T-cell (primary cell): ENCODE results near the gene ACTN2. TPM values are rescaled to one million over a fixed set of nuclear protein-coding genes. Genes with fewer than 3 reads are reported as not detected.

Source experiments
- ATAC-seq, 4 experiments: fragments of 200-7000 bp in 3 of 4; fragments of 150-1000 bp in 1 of 4; cut with Tn5 transposase; replicated peaks in 1 of 4; 1 replicate in 3 of 4; 2 replicates in 1 of 4; pipeline ENCODE4 v1.10.0; 2021; ENCODE audit warnings: moderate library complexity in 3 of 4, mild to moderate bottlenecking in 2 of 4, moderate number of reproducible peaks in 1 of 4
- CTCF ChIA-PET, 2 donors: fragments of 300-600 bp; sonication (Branson Sonifier 250); formaldehyde crosslinking; loops; one replicate each; lab custom pipeline; 2022; ENCODE audit warnings: antibody characterized with exemption in 2 of 2; lab: Charles Lee
- POLR2A ChIA-PET, 2 donors: fragments of 300-600 bp; sonication (Branson Sonifier 250); formaldehyde crosslinking; loops; one replicate each; lab custom pipeline; 2022; ENCODE audit warnings: antibody characterized with exemption in 2 of 2; lab: Charles Lee
- DNase-seq, 35 experiments: peaks; one replicate each; pipeline versions ENCODE4 v3.0.0 to v3.0.0-alpha.2; 2013 to 2023
- H3K27ac ChIP-seq: one replicate; pipeline ENCODE4 v1.5.1; 2013; ENCODE audit warnings: low read length
- H3K27me3 ChIP-seq, 2 experiments: replicated peaks in 1 of 2; 1 replicate in 1 of 2; 2 replicates in 1 of 2; pipeline versions ENCODE4 v1.6.1 to v1.7.0; 2013; ENCODE audit warnings: low read length in 1 of 2, mixed read lengths in 1 of 2; ENCODE audit not compliant: control insufficient read depth in 2 of 2, insufficient read depth in 2 of 2; ENCODE audit errors: extremely low read depth in 1 of 2
- H3K36me3 ChIP-seq, 2 donors: 1 replicate in 1 of 2; 2 replicates in 1 of 2; pipeline versions ENCODE4 v1.6.1 to v1.7.0; 2013; ENCODE audit warnings: low read length in 1 of 2; ENCODE audit not compliant: control insufficient read depth in 2 of 2, insufficient read depth in 1 of 2; ENCODE audit errors: extremely low read depth in 1 of 2
- H3K4me1 ChIP-seq, 2 experiments: 1 replicate in 1 of 2; 2 replicates in 1 of 2; pipeline versions ENCODE4 v1.6.1 to v1.7.0; 2013; ENCODE audit warnings: low read length in 2 of 2, mixed read lengths in 1 of 2; ENCODE audit not compliant: insufficient read depth in 2 of 2, control insufficient read depth in 1 of 2; ENCODE audit errors: extremely low read depth in 1 of 2
- H3K4me3 ChIP-seq, 2 donors: 1 replicate in 1 of 2; 2 replicates in 1 of 2; pipeline versions ENCODE4 v1.5.1 to v1.7.0; 2013; ENCODE audit warnings: mild to moderate bottlenecking in 2 of 2, low read length in 1 of 2, moderate library complexity in 1 of 2; ENCODE audit not compliant: control insufficient read depth in 1 of 2; ENCODE audit errors: extremely low read depth in 1 of 2
- H3K9me3 ChIP-seq: 2 replicates; pipeline ENCODE4 v1.7.0; 2013
- H3K27ac Mint-ChIP-seq, 2 donors: one replicate each; pipeline ENCODE4 v1.8.0; 2020 to 2021; ENCODE audit warnings: mild to moderate bottlenecking in 2 of 2, mixed read lengths in 2 of 2
- H3K27me3 Mint-ChIP-seq, 2 donors: one replicate each; pipeline ENCODE4 v1.8.0; 2021 to 2022; ENCODE audit warnings: mixed read lengths in 2 of 2
- H3K36me3 Mint-ChIP-seq: one replicate; pipeline ENCODE4 v1.8.0; 2021; ENCODE audit warnings: mixed read lengths
- H3K4me1 Mint-ChIP-seq, 3 donors: one replicate each; pipeline ENCODE4 v1.8.0; 2020 to 2022; ENCODE audit warnings: mixed read lengths in 3 of 3, mild to moderate bottlenecking in 1 of 3
- H3K4me3 Mint-ChIP-seq, 3 donors: one replicate each; pipeline ENCODE4 v1.8.0; 2020 to 2022; ENCODE audit warnings: mild to moderate bottlenecking in 3 of 3, mixed read lengths in 3 of 3, moderate library complexity in 3 of 3
- H3K9me3 Mint-ChIP-seq, 3 donors: one replicate each; pipeline ENCODE4 v1.8.0; 2020 to 2022; ENCODE audit warnings: mixed read lengths in 3 of 3
- WGBS: methylation state at CpG from one replicate; pipeline ENCODE4 v1.1.5; 2013; ENCODE audit warnings: missing lambda C conversion rate; ENCODE audit not compliant: insufficient coverage; 5-methylcytosine and 5-hydroxymethylcytosine counted together
- total RNA-seq, 35 experiments: library from RNA in 6 of 35; stranded (reverse) in 6 of 35; fragments of 120-200 nt in 1 of 35; gene quantifications; one replicate each; pipeline versions ENCODE4 v1.2.1 to v1.2.4 and lab custom pipeline; 2013 to 2026

ACTN2 gene
- total RNA-seq, 5 donors from 2014 or later (not counting 1 experiment from before 2014, with no cell fraction given), result 0.26 TPM; not detected in 4

DNA sequence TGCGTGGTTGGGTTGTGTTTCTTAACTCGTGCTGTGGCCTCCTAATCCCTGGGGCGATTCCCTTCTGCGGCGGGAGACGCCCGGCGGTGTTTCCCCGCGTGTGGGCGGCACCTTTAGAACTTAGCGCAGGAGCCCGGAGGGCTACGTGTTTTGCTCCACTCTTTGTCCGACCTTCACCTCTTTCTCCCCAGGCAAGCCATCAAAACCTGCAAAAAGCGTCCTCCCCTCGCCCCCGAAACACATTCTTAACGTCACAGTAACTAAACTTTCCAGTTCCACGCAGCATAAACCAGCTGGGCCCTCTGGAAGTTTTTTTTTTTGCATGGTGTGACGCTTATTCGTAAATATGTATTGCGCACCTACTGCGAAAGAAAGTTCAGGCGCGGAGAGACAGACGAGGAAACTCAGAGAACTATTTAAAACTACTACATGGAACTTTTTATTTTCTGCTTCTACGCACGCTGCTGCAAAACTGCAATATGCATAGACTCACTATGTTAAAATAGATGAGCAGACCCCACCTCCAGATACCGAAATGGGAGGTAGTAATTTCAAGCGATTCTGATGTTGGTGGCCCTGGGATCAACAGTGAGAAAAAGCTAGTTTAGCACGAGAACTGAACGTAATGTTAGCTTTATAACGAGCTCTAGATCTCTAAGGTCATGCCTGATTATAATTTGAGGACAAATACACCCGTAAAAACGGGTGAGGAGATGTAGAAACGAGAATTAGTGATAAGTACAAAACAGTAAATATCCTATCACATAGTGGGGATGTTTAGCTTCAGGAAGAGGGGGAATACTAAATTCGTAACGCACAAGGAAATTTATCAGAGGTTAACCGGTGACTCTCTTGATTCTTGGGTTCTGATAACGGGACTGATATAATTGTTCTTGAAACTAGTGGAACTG lies 109.7 kb downstream of the ACTN2 start:
- H3K4me1 Mint-ChIP-seq, result peaks cover 50 to 63% (median 52%) of the 10 kb centered on the region in 3 donors
- H3K4me3 Mint-ChIP-seq, result peak overlapping the region; percentile 89 to 98 (median 96)
- H3K27ac Mint-ChIP-seq, result peak overlapping the region; percentile 93 to 94
- H3K36me3 ChIP-seq, result peaks cover 0 to 2% of the 10 kb centered on the region in 2 donors
- DNase-seq (peak in 25 of 35 experiments; percentile 7 to 86 (median 67)), ATAC-seq (peak; percentile 26 to 40 (median 30))
- peaks cover 7 to 15% of the 10 kb centered on the region in 2 experiments for H3K4me1 ChIP-seq
- WGBS, result 0% methylated on average over 16 of the region's 41 CpGs
- peaks cover under 1 to 4% of the 10 kb centered on the region in 2 experiments for H3K27me3 ChIP-seq
- H3K36me3 Mint-ChIP-seq, result peaks cover 10% of the 10 kb centered on the region
- H3K27me3 Mint-ChIP-seq, result no peaks in the 10 kb centered on the region
- peak overlapping the region; percentile 97 for H3K27ac ChIP-seq
- no peaks in the 10 kb centered on the region for H3K9me3 ChIP-seq
- POLR2A ChIA-PET, result no interaction called here
- H3K4me3 ChIP-seq, result peak overlapping the region; percentile 79 to 82
- H3K9me3 Mint-ChIP-seq, result no peaks in the 10 kb centered on the region
- CTCF ChIA-PET, result interaction anchor here in 1 of 2 donors (0.8 to 2.1 kb wide), 2 partner anchors 37 to 83 kb away, joined by 5 to 12 read pairs; no protein-coding TSS in a partner anchor

GRCh38 chr1:236799001-236799400 lies 112.7 kb downstream of the ACTN2 start:
- Mint-ChIP-seq H3K4me3 (no peak overlapping the region), H3K27ac (no peak overlapping the region), H3K4me1 (peaks cover 74 to 90% (median 81%) of the 10 kb centered on the region in 3 donors), H3K27me3 (no peaks in the 10 kb centered on the region), H3K9me3 (no peaks in the 10 kb centered on the region), H3K36me3 (peaks cover 15% of the 10 kb centered on the region)
- CTCF ChIA-PET, result interaction anchor here in 1 of 2 donors (0.6 kb wide), 1 partner anchor 270 kb away, joined by 3 read pairs; no protein-coding TSS in a partner anchor
- POLR2A ChIA-PET, result interaction anchor here in 1 of 2 donors (0.6 kb wide), 1 partner anchor 53 kb away, joined by 3 read pairs; no protein-coding TSS in a partner anchor
- H3K27me3 ChIP-seq, result no peaks in the 10 kb centered on the region
- peaks cover 7 to 15% of the 10 kb centered on the region in 2 experiments for H3K4me1 ChIP-seq
- DNase-seq (no peak), ATAC-seq (no peak)
- WGBS, result no CpG with 5 or more reads among the region's 5 CpGs
- no peak overlapping the region for H3K4me3 ChIP-seq
- peaks cover 0 to 10% of the 10 kb centered on the region in 2 donors for H3K36me3 ChIP-seq
- H3K27ac ChIP-seq, result no peak overlapping the region
- H3K9me3 ChIP-seq, result no peaks in the 10 kb centered on the region

DNA sequence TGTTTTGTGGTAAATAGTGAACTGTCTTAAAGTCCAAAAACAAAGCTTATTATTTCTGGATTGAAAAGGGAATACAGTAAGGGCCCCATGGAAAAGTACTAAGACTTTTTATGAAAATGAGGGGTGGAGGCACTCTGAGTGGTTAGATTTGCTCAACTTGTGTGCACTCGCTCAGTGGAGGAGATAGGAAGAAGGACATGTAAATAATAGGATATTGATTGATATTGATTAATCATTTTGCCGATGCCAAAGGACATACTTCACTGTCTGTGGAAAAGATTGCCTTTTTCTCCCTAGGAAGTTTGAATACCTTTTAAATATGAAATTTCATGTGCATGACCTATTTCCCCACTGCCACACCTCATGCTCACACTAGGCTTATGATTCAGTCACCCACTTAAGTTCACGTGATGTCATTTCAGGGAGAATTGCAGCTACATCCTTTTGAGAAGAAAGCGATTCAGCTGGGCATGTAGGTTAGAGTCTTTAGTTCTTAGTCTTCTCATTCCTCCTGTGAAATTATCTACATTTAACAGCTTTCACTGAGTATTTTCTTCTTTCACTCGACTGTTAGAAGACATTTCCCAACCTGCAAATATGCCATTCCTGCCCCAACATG lies 113.8 kb downstream of the ACTN2 start:
- Histone ChIP-seq H3K4me1 (peaks cover 7 to 12% of the 10 kb centered on the region in 2 experiments), H3K27me3 (no peaks in the 10 kb centered on the region), H3K36me3 (peaks cover 0 to 13% of the 10 kb centered on the region in 2 donors), H3K27ac (no peak overlapping the region), H3K9me3 (no peaks in the 10 kb centered on the region), H3K4me3 (no peak overlapping the region)
- H3K9me3 Mint-ChIP-seq, result no peaks in the 10 kb centered on the region
- no peak overlapping the region for H3K4me3 Mint-ChIP-seq
- DNase-seq (peak in 1 of 35 experiments; percentile 11), ATAC-seq (no peak)
- ChIA-PET POLR2A (no interaction called here), CTCF (interaction anchor here in 1 of 2 donors (0.5 kb wide), 1 partner anchor 29 kb away, joined by 3 read pairs; no protein-coding TSS in a partner anchor)
- 86% methylated on average over 1 of the region's 5 CpGs for WGBS
- H3K4me1 Mint-ChIP-seq, result peaks cover 71 to 87% (median 79%) of the 10 kb centered on the region in 3 donors
- no peaks in the 10 kb centered on the region for H3K27me3 Mint-ChIP-seq
- H3K36me3 Mint-ChIP-seq, result peaks cover 22% of the 10 kb centered on the region
- H3K27ac Mint-ChIP-seq, result no peak overlapping the region

DNA sequence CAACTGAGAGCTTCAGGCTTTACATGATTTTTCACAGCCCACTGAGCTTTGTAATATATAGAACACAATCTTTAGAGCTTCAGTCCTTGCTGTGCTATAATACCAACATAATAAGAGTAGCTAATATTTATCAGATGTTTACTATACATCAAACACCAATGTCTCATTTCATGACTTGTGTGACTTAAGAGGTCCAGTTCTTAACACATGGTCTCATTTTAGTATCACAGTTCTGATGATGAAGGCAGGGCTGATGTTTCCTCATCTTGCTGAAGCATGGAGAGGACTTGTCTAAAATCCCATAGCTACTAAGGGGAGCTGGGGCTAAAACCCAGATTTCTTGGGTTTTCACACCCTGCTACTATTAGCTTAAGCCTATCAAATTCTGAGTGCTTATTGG lies 114.3 kb downstream of the ACTN2 start:
- ATAC-seq, result no peak
- CTCF ChIA-PET, result interaction anchor here in 1 of 2 donors (0.9 kb wide), 1 partner anchor 41 kb away, joined by 7 read pairs; no protein-coding TSS in a partner anchor
- no peak overlapping the region for H3K27ac Mint-ChIP-seq

GRCh38 chr1:236802264-236802663 lies 116.0 kb downstream of the ACTN2 start:
- Histone ChIP-seq H3K4me3 (no peak overlapping the region), H3K27ac (no peak overlapping the region), H3K36me3 (peaks cover 3 to 27% of the 10 kb centered on the region in 2 donors), H3K27me3 (no peaks in the 10 kb centered on the region), H3K4me1 (peaks cover 2 to 8% of the 10 kb centered on the region in 2 experiments), H3K9me3 (no peaks in the 10 kb centered on the region)
- ChIA-PET CTCF (no interaction called here), POLR2A (interaction anchor here in 1 of 2 donors (0.6 kb wide), 1 partner anchor 272 kb away, joined by 4 read pairs; no protein-coding TSS in a partner anchor)
- Mint-ChIP-seq H3K4me1 (peaks cover 68 to 79% (median 69%) of the 10 kb centered on the region in 3 donors), H3K4me3 (peak overlapping the region in 1 of 3 donors; percentile 1), H3K27ac (no peak overlapping the region), H3K27me3 (no peaks in the 10 kb centered on the region), H3K9me3 (no peaks in the 10 kb centered on the region), H3K36me3 (peaks cover 35% of the 10 kb centered on the region)
- 80% methylated on average over 3 of the region's 3 CpGs for WGBS
- DNase-seq (no peak), ATAC-seq (no peak)

More for the DNA sequence above, 114.3 kb downstream of the ACTN2 start:
- Histone ChIP-seq H3K36me3 (peaks cover 0 to 16% of the 10 kb centered on the region in 2 donors), H3K27me3 (no peaks in the 10 kb centered on the region), H3K4me1 (peaks cover 7 to 12% of the 10 kb centered on the region in 2 experiments), H3K9me3 (no peaks in the 10 kb centered on the region), H3K4me3 (no peak overlapping the region), H3K27ac (no peak overlapping the region)
- no peaks in the 10 kb centered on the region for H3K9me3 Mint-ChIP-seq
- no peak for DNase-seq
- peaks cover 25% of the 10 kb centered on the region for H3K36me3 Mint-ChIP-seq
- peaks cover 75 to 85% (median 83%) of the 10 kb centered on the region in 3 donors for H3K4me1 Mint-ChIP-seq
- POLR2A ChIA-PET, result interaction anchor here in 1 of 2 donors (0.5 kb wide), 1 partner anchor 11 kb away, joined by 8 read pairs; no protein-coding TSS in a partner anchor
- no peak overlapping the region for H3K4me3 Mint-ChIP-seq
- H3K27me3 Mint-ChIP-seq, result no peaks in the 10 kb centered on the region

DNA sequence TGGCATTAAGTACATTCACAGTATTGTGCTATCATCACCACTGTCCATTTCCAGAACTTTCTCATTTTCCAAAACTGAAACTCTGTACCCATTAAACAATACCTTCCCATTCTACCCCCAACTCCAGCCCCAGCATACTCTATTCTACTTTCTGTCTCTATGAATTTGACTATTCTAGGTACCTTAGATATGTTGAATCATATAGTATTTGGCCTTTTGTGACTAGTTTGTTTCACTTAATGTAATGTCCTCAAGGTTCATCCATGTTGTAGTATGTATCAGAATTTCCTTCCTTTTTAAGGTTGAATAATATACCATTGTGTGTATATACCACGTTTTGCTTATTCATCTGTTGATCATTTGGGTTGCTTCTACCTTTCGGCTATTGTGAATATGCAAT lies 120.3 kb downstream of the ACTN2 start:
- no peaks in the 10 kb centered on the region for H3K4me1 ChIP-seq
- H3K4me1 Mint-ChIP-seq, result peaks cover 28 to 44% (median 31%) of the 10 kb centered on the region in 3 donors
- no peak overlapping the region for H3K4me3 ChIP-seq
- no peaks in the 10 kb centered on the region for H3K27me3 ChIP-seq
- H3K27ac ChIP-seq, result no peak overlapping the region
- H3K27me3 Mint-ChIP-seq, result no peaks in the 10 kb centered on the region
- no peaks in the 10 kb centered on the region for H3K9me3 ChIP-seq
- H3K9me3 Mint-ChIP-seq, result no peaks in the 10 kb centered on the region
- H3K27ac Mint-ChIP-seq, result no peak overlapping the region
- no peak for ATAC-seq
- H3K4me3 Mint-ChIP-seq, result no peak overlapping the region
- no peak for DNase-seq
- no CpG with 5 or more reads among the region's 2 CpGs for WGBS
- CTCF ChIA-PET, result interaction anchor here in 1 of 2 donors (0.5 kb wide), 1 partner anchor 14 kb away, joined by 3 read pairs; no protein-coding TSS in a partner anchor
- POLR2A ChIA-PET, result interaction anchor here in 1 of 2 donors (0.6 kb wide), 1 partner anchor 1465 kb away, joined by 3 read pairs; no protein-coding TSS in a partner anchor
- peaks cover 61% of the 10 kb centered on the region for H3K36me3 Mint-ChIP-seq
- peaks cover 7 to 62% of the 10 kb centered on the region in 2 donors for H3K36me3 ChIP-seq
